Smooth muscle cell (in vitro differentiated cells): ENCODE measurements around the gene APOBEC3B. TPM values are rescaled to one million over a fixed set of nuclear protein-coding genes. Genes with fewer than 3 reads are reported as not detected.
"Not testable (repeated sequence)": the region's sequence is repeated elsewhere in the genome, so short reads cannot be mapped to it uniquely, and the experiment has no call there.

Source experiments
- DNase-seq: peaks from one replicate; lab custom pipeline; 2025; ENCODE audit not compliant: unreplicated experiment; lab: John Stamatoyannopoulos, UW
- H2AFZ ChIP-seq: fragments of 200-600 bp; sonication (generic); 2 replicates; pipeline ENCODE4 v1.6.0; 2016; ENCODE audit warnings: antibody characterized with exemption, low read depth, mild to moderate bottlenecking
- H3F3A ChIP-seq: fragments of 200-600 bp; sonication (generic); 2 replicates; pipeline ENCODE4 v1.6.0; 2017; ENCODE audit warnings: antibody characterized with exemption, low read depth
- H3K27ac ChIP-seq: fragments of 200-600 bp; sonication (generic); 2 replicates; pipeline ENCODE4 v1.5.1; 2016; ENCODE audit warnings: low read depth, mild to moderate bottlenecking
- H3K27me3 ChIP-seq: fragments of 200-600 bp; sonication (generic); 2 replicates; pipeline ENCODE4 v1.6.1; 2016; ENCODE audit warnings: low read depth, mild to moderate bottlenecking
- H3K36me3 ChIP-seq: fragments of 200-600 bp; sonication (generic); 2 replicates; pipeline ENCODE4 v1.5.1; 2016; ENCODE audit warnings: low read depth
- H3K4me1 ChIP-seq: fragments of 200-600 bp; sonication (generic); 2 replicates; pipeline ENCODE4 v1.5.1; 2016; ENCODE audit warnings: low read depth
- H3K4me2 ChIP-seq: fragments of 200-600 bp; sonication (generic); 2 replicates; pipeline ENCODE4 v1.6.0; 2016; ENCODE audit warnings: mild to moderate bottlenecking
- H3K4me3 ChIP-seq: fragments of 200-600 bp; sonication (generic); 2 replicates; pipeline ENCODE4 v1.5.1; 2016; ENCODE audit warnings: mild to moderate bottlenecking
- H3K79me2 ChIP-seq: fragments of 200-600 bp; sonication (generic); 2 replicates; pipeline ENCODE4 v1.6.0; 2016; ENCODE audit warnings: low read depth, mild to moderate bottlenecking
- H3K9ac ChIP-seq: fragments of 200-600 bp; sonication (generic); 2 replicates; pipeline ENCODE4 v1.6.0; 2016; ENCODE audit warnings: low read depth
- H3K9me3 ChIP-seq: fragments of 200-600 bp; sonication (generic); replicated peaks from 2 replicates; pipeline ENCODE4 v1.5.1; 2016; ENCODE audit warnings: low read depth
- H4K20me1 ChIP-seq: fragments of 200-600 bp; sonication (generic); 2 replicates; pipeline ENCODE4 v1.6.0; 2016; ENCODE audit warnings: low read depth
- WGBS: methylation state at CpG from one replicate; pipeline ENCODE4 v1.1.7; 2016; ENCODE audit warnings: low lambda C conversion rate; 5-methylcytosine and 5-hydroxymethylcytosine counted together
- polyA plus RNA-seq: library from polyadenylated mRNA; unstranded; fragments of >200 nt; fragmentation: Nextera tagmentation; extraction: Ambion mirVana; gene quantifications from 2 replicates; pipeline ENCODE4 v1.2.1, GENCODE V29; 2016
- total RNA-seq: library from RNA; depleted of rRNA; stranded (reverse); fragments of >200 nt; gene quantifications from 2 replicates; pipeline ENCODE4 v1.2.3, GENCODE V29; 2014
- TF ChIP-seq, protein P1 (sequence below): fragments of 200-600 bp; sonication (generic); IDR thresholded peaks from 2 replicates; pipeline ENCODE4 v1.5.1; 2017; ENCODE audit warnings: borderline replicate concordance, mild to moderate bottlenecking, antibody characterized with exemption; ENCODE audit not compliant: insufficient read depth, poor library complexity, severe bottlenecking

APOBEC3B gene
- total and polyA plus RNA-seq, 2 experiments from 2014 or later: 0.58 to 5.6 TPM

DNA sequence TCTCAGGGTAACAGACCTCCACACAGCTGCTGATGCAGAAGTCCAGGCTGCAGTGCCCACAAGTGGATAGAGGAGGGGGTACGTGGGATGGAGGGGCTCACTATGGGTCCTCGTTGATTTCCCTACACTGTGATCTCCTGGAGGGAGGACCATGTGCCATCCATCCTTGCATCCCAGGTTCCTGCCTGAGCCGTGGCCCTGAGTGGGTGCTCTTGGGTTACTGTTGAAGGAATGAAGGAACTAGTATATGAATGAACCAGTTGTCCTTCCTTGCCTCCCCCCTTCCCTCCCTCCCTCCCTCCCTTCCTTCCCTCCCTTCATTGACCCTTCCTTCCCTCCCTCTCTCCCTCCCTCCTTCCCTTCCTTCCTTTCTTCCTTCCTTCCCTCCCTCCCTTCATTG is 15.4 kb downstream of the APOBEC3B start:
- Histone ChIP-seq H3K4me3 (no peak overlapping the region), H3F3A (no peaks in the 10 kb centered on the region), H3K9me3 (no peaks in the 10 kb centered on the region), H4K20me1 (no peaks in the 10 kb centered on the region), H3K36me3 (no peaks in the 10 kb centered on the region), H3K9ac (no peak overlapping the region), H3K4me1 (no peaks in the 10 kb centered on the region), H3K79me2 (no peaks in the 10 kb centered on the region), H3K27me3 (no peaks in the 10 kb centered on the region), H2AFZ (no peak overlapping the region), H3K4me2 (no peak overlapping the region), H3K27ac (no peak overlapping the region)
- TF ChIP-seq, protein P1, sequence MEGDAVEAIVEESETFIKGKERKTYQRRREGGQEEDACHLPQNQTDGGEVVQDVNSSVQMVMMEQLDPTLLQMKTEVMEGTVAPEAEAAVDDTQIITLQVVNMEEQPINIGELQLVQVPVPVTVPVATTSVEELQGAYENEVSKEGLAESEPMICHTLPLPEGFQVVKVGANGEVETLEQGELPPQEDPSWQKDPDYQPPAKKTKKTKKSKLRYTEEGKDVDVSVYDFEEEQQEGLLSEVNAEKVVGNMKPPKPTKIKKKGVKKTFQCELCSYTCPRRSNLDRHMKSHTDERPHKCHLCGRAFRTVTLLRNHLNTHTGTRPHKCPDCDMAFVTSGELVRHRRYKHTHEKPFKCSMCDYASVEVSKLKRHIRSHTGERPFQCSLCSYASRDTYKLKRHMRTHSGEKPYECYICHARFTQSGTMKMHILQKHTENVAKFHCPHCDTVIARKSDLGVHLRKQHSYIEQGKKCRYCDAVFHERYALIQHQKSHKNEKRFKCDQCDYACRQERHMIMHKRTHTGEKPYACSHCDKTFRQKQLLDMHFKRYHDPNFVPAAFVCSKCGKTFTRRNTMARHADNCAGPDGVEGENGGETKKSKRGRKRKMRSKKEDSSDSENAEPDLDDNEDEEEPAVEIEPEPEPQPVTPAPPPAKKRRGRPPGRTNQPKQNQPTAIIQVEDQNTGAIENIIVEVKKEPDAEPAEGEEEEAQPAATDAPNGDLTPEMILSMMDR: no peak
- no peak for DNase-seq
- WGBS: 96% methylated on average over 3 of the region's 3 CpGs

DNA sequence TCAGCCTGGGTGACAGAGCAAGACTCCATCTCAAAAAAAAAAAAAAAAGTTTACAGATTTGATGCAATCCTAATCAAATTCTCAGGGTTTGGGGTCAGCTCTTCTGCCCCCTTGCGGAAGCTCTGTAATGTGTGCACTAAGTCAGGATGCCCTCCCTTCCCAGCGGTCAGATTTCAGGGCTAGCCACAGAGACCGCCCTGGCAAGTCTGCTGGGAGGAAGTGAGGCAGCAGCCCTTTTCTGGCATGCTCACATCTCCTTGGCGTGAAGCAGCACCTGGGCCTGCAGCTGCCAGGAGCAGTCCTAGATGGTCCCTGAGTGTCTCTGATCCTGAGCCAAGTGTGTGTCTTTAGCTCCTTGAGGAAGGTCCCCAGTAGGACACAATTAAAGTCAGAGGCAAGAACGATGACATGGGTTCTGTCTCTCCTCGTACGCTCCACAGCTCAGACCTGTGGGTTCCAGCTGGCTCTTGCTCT is 21.1 kb downstream of the APOBEC3B start:
- H3K9me3 ChIP-seq: no peaks in the 10 kb centered on the region
- H3K4me3 ChIP-seq: no peak overlapping the region
- H3K9ac ChIP-seq: no peak overlapping the region
- 38% methylated on average over 7 of the region's 7 CpGs for WGBS
- H3F3A ChIP-seq: no peaks in the 10 kb centered on the region
- no peak overlapping the region for H2AFZ ChIP-seq
- no peaks in the 10 kb centered on the region for H3K4me1 ChIP-seq
- H3K27me3 ChIP-seq: no peaks in the 10 kb centered on the region
- TF ChIP-seq, protein P1: peak; percentile 78
- no peaks in the 10 kb centered on the region for H4K20me1 ChIP-seq
- no peak overlapping the region for H3K27ac ChIP-seq
- H3K79me2 ChIP-seq: no peaks in the 10 kb centered on the region
- no peak overlapping the region for H3K4me2 ChIP-seq
- peak; percentile 14 for DNase-seq
- no peaks in the 10 kb centered on the region for H3K36me3 ChIP-seq

DNA sequence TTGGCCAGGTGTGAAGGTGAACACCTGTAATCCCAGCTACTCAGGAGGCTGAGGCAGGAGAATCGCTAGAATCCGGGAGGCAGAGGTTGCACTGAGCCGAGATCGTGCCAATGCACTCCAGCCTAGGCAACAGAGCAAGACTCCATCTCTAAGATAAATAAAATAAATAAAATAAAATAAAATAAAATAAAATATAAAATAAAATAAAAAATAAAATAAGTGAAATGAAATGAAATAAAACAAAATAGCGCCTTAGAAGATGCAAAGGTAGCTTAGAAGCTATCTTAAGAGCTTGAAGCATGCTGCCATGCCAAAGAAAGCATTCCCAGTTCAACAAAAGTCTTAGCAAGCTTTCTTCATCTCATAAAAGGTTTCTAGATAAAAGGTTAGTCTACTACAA is 25.0 kb downstream of the APOBEC3B start:
- no peak overlapping the region for H3K9ac ChIP-seq
- H3K4me1 ChIP-seq: no peaks in the 10 kb centered on the region
- no peaks in the 10 kb centered on the region for H3K79me2 ChIP-seq
- no peaks in the 10 kb centered on the region for H4K20me1 ChIP-seq
- H2AFZ ChIP-seq: no peak overlapping the region
- H3K9me3 ChIP-seq: no peaks in the 10 kb centered on the region
- H3K27ac ChIP-seq: no peak overlapping the region
- H3K27me3 ChIP-seq: no peaks in the 10 kb centered on the region
- no peak overlapping the region for H3K4me2 ChIP-seq
- H3K36me3 ChIP-seq: no peaks in the 10 kb centered on the region
- TF ChIP-seq, protein P1: no peak
- no peaks in the 10 kb centered on the region for H3F3A ChIP-seq
- H3K4me3 ChIP-seq: no peak overlapping the region
- no peak for DNase-seq
- WGBS: 95% methylated on average over 5 of the region's 5 CpGs

DNA sequence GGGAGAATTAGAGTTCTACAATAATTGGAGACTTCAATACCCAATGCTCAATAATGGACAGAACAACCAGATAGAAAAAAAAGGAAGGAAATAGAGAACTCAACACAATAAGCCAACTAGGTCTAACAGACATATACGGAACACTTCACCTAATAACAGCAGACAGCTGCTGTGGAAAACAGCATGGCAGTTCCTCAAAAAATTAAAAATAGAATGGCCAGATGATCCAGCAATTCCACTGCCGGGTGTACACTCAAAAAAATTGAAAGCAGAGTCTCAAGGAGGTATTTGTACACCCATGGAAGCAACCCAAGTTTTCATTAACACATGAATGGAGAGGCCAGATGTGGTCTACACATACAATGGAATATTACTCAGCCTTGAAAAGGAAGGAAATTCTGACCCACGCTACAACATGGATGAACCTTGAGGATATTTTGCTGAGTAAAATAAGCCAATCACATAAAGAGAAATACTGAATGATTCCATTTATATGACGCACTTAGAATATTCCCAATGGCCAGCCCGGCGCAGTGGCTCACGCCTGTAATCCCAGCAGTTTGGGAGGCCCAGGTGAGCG is 26.2 kb downstream of the APOBEC3B start:
- H3K4me1 ChIP-seq, H3K4me2 ChIP-seq, H3K27ac ChIP-seq, H3F3A ChIP-seq, H3K79me2 ChIP-seq, H3K9me3 ChIP-seq, H3K9ac ChIP-seq, H3K4me3 ChIP-seq, H3K27me3 ChIP-seq, DNase-seq, H2AFZ ChIP-seq, H4K20me1 ChIP-seq, H3K36me3 ChIP-seq: not testable (repeated sequence)
- 99% methylated on average over 8 of the region's 8 CpGs for WGBS
